Epidermal melanocyte (primary cell): Measurements from ENCODE around the gene RBPJL.
A peak's percentile ranks its signal among the peaks of the same experiment; 100 is the strongest.

Source experiments
- DNase-seq: peaks from one replicate; pipeline ENCODE4 v3.0.0; 2011; ENCODE audit warnings: low spot score; ENCODE audit not compliant: insufficient read length

Gene RBPJL

GRCh38 chr20:45293041-45294002 lies 13.3 kb upstream of the RBPJL start:
- DNase-seq = peak; percentile 91

GRCh38 chr20:45294003-45294368 lies 12.7 kb upstream of the RBPJL start:
- DNase-seq = no peak

DNA sequence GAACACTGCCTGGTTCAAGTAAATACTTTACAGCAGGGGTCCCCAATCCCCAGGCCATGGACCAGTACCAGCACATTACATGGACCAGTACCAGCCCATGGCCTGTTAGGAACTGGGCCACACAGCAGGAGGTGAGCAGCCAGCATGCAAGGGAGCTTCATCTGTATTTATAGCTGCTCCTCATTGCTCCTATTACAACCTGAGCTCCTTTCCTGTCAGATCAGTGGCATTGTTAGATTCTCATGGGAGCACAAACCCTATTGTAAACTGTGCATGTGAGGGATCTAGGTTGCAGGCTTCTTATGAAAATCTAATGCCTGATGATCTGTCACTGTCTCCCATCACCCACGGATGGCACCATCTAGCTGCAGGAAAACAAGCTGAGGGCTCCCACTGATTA lies 12.0 kb upstream of the RBPJL start:
- DNase-seq = no peak

DNA sequence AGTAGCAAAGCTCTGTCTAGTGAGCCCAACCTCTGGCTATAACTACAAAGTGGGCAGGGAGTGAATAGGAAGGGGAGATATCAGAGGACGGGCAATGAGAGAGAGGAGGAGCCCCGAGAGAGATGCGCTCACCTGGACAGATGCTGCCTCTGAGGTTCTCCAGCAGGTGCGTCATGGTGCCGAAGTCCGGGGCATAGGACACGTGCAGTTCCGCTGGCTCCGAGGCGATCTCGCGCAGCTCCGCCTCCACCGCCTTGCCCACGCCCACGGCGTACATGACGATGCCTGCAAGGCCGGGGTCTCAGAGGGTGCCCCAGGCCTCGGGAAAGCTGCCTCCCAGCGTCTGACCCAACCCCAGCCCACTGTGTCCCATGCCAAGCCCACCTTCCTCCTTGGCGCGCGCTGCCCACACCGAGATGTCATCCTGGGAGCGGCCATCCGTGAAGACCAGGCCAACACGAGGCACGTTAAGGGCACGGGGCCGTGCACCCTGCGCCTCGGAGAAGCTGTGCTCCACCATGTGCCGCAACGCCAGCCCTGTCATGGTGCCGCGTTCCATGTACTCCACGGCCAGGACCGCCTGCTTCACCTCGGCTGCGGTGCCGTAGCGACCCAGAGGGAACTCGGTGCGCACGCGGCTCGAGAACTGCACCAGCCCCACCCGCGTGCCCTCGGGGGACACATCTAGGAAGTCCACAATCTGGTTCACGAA lies 8.7 kb upstream of the RBPJL start:
- no peak for DNase-seq

DNA sequence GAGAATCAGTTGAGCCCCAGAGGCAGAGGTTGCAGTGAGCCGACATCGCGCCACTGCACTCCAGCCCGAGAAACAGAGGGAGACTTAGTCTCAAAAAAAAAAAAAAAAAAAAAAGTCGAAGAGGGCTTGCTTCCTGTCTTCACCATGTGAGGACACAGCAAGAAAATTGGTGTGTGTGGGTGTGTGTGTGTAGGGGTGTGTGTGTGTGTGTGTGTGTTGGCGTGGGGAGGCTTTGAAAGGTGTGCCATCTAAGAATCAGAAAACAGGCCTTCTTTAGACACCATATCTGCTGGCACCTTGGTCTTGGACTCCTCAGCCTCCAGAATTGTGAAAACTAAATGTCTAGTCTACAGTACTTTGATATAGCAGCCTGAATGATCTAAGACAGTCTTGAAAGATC lies 6.9 kb upstream of the RBPJL start:
- DNase-seq = no peak

DNA sequence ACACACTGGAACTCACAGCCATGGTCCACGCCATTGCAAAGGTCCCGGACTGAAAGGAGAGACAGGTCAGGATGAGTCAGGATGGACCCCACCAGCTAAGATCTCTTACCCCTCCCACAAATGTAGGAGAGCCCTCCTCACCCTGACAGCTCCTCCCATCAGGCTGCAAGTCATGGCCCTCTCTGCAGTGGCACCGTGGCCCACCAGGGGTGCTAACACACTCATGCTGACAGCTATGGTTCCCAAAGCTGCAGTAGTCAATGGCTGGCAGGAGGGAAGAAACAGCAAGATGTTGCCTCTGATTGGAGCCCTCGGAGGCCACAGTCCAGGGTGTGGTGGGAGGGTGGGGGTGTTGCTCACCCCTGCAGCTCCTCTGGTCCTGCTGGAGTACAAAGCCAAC lies 5.7 kb upstream of the RBPJL start:
- DNase-seq = no peak

DNA sequence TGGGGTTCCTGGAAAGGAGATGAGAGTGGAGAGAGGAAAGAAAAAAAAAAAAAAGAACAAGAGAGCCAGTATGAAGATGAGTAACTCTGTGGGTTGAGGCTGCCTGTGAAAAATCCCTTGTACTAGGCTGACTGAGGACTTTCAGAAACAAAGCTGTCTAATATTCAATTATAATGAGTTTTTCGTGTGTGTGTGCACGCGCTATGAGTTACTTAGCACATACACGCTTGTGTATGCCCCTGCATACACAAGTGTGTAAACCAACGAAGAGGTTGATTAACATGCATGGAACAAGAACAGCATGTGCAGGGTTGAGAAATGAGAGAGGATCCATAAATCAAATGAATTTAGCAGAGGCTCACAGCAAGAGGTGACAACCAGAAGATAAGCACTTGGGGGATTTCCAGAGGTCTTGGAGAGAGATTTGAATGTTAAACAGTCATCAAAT lies 4.8 kb upstream of the RBPJL start:
- no peak for DNase-seq

DNA sequence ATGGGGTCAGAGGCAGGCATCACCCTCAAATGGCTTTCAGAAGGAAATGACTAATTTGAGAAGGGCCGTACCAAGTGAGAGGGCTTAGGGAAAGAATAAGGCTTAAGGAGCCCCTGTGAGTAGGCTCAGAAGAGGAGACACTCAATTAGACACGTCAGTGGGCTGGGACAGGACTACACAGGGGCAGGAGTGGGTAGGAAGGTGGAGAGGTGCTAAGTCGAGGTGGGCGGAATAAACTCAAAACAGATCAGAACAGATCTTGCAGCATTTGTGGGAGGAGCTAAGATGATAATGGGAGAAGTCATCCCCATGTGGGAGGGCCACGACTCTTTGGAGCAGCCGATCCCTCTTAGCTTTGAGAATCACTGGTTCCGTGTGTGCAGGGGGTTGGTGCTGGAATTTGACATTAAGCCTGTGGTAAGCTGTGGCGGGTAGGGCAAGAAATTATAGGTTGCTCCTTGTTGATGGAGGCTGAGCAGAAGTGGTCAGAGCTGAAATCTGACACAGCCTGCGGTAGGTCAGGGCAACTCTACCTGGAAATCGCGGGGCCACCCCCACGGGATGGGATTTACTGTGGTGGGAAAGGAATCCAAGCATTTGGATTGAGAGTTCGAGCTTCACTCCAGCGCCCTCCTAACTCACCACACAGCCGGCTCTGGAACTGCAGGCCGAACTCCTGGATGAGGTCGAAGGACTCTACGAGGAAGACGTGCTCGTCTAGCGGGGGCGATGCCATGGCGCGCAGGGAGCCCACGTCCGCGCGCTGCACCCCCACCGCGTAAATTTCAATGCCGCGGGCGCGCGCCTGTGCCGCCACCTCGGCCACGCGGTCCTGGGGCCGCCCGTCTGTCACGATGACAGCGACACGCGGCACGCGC lies 2.8 kb upstream of the RBPJL start:
- DNase-seq = no peak

- DNase-seq = no peak
Measured at GRCh38 chr20:45304464-45304999, 2.1 kb upstream of the RBPJL start.

- no peak for DNase-seq
Measured at GRCh38 chr20:45305262-45305661, 1.4 kb upstream of the RBPJL start.

DNA sequence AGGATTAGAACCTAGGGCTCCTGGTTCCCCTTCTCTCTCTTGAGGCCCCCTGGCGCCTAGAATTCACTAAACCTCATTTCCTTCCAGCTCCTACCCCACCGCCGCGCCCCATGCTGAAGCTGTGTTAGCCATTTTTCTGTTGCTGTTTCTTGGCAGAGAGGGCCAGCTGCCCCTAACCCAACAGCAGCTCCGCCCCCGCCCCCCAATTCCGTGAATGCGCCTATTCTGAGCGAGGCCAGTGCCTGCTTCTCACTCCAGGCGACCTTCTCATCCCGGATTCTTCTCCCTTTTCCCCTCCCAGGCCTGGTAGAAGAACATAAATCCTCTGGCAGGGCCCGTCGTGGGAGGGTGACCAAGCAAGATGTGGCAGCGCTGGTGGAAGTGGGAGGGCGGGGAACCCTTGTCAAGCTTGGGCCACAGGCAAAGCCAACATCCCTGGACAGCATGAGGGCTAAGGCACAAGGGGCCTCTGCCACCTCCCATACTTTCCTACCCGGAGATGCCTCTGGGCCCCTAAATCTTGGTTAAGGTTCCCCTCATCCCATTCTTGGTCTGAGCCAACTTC lies 518 bp downstream of the RBPJL start:
- no peak for DNase-seq

DNA sequence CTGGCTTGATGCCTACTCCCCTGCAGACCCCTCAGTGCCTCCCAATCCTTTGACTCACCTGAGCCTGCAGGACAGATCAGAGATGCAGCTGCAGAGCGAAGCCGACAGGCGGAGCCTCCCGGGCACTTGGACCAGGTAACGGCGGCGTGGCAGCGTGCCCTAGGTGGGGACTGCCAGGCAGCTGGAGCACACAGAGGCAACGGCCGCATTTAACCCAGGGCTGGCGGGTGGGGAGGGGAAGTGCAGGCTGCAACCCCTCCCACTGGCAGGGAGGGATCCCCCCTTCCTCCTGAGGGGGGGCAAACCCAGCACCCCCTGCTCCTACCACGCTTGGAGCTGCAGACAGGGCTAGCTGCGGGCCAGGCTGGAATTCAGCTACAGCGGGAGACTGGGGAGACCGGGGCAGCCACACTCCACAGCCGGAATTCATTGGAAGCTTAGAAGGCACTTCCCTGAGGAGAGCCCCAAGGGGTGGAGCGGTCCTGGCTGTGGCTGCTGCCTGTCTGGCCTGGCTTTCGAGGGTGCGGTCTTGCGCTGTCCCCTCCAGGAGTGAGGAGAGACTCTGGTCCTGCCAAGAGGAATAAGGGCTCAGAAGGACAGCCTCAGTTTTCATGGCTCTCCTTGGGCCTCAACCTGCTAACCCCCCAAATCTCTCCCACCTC lies 1.6 kb downstream of the RBPJL start, which contains the start of gene MATN4:
Gene MATN4 (minus strand): TSS at position 183 of the 662 bp plus-strand sequence. CDS start 2,717 bp downstream, outside the sequence.
- no peak for DNase-seq

- DNase-seq = no peak
Measured at GRCh38 chr20:45309075-45309474, 2.4 kb downstream of the RBPJL start.

- DNase-seq = peak; percentile 69
Measured at GRCh38 chr20:45311589-45312211, 5.1 kb downstream of the RBPJL start.

GRCh38 chr20:45312241-45312640 lies 5.6 kb downstream of the RBPJL start:
- DNase-seq = no peak

- no peak for DNase-seq
Measured at GRCh38 chr20:45313065-45313695, 6.5 kb downstream of the RBPJL start.

DNA sequence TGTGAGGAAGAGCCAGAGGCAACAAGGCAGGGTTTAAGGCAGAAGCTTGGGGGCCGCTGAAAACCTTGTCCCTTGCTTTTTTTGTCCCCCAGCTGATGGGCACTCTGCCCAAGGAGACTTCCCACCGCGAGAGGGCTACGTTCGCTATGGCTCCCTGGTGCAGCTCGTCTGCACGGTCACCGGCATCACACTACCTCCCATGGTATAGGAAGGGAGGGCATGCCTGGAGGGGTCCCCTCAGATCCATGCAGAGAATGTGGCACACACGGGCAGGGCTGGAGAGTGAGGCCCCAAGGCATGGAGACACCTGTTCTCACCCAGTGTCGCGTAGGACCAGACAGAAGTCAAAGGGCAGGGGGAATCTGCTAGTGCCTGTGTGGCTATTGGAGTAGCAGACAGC lies 7.3 kb downstream of the RBPJL start:
- DNase-seq = no peak

DNA sequence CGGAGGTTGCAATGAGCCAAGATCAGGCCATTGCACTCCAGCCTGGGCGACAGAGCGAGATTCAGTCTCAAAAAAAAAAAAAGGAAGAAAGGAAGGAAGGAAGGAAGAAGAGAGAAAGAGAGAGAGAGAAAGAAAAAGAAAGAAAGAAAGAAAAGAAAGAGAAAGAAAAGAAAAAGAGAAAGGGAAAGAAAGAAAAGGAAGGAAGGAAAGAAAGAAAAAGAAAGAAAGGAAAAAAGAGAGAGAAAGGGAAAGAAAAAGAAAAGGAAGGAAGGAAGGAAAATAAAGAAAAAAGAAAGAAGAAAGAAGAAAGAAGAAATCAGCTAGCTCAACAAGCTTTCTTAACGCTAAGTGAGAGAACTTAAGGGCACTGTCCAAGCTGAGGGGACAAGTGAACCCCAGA lies 9.0 kb downstream of the RBPJL start:
- DNase-seq = no peak
